Dermis blood vessel endothelial cell (primary cell): Measurements from ENCODE around the gene PPTC7. TPM values are rescaled to one million over a fixed set of nuclear protein-coding genes. Genes with fewer than 3 reads are reported as not detected.
"Not testable (repeated sequence)": the region's sequence is repeated elsewhere in the genome, so short reads cannot be mapped to it uniquely, and the experiment has no call there.

Source experiments
- DNase-seq: peaks from one replicate; pipeline ENCODE4 v3.0.0; 2010
- total RNA-seq: library from RNA; depleted of rRNA; stranded (reverse); fragments of >200 nt; gene quantifications from 2 replicates; pipeline ENCODE4 v1.2.3, GENCODE V29; 2014

Gene PPTC7
- total RNA-seq, 1 donor from 2014 or later: 9.0 TPM

- DNase-seq: no peak
Measured at GRCh38 chr12:110531741-110532333, 51.3 kb downstream of the PPTC7 start.

DNA sequence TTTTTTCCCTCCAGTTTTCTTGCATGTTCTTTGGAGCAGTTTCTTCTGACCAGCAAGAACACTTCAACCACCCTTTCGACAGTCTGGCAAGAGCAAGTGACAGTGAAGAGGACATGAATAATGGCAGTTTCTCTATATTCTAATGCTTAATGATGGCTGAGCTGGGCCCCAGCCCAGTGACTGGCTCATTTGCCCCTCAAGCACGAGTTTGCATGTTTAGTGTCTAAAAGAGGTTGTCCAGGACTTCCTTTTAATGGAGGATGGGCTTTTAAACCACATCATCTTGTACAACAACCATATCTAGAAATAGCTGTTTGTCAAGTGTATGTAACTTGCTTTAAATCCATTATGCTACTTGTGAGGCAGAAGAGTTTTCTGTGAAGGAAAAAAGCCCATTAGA is 52.6 kb downstream of the PPTC7 start:
- DNase-seq: no peak

GRCh38 chr12:110528277-110528839 is 54.8 kb downstream of the PPTC7 start:
- no peak for DNase-seq

DNA sequence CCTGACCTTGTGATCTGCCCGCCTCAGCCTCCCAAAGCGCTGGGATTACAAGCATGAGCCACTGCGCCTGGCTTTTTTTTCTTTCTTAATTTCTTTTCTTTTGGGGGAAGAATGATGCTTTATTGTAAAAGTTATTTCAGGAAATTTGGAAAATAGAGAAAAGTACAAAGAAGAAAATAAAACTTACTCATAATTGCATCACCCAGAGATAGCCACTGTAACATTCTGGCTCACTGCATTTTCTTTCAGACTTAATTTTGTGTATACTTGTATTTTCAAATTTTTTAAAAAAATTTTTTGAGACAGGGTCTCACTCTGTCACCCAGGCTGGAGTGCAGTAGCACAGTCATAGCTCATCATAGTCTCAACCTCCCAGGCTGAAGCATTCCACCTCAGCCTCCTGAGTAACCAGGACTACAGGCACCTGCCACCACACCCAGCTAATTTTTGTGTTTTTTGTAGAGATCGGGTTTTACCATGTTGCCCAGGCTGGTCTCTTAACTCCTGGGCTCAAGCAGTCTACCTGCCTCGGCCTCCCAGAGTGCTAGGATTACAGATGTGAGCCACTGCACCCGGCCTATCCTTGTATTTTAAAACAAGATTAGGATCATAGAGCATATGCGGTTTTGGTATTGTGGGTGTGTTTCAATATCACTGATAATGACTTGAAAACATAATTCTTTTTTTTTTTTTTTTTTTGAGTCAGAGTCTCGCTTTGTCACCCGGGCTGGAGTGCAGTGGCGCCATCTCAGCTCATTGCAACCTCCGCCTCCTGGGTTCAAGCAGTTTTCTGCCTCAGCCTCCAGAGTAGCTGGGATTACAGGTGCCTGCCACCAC is 62.0 kb downstream of the PPTC7 start:
- DNase-seq: not testable (repeated sequence)

DNA sequence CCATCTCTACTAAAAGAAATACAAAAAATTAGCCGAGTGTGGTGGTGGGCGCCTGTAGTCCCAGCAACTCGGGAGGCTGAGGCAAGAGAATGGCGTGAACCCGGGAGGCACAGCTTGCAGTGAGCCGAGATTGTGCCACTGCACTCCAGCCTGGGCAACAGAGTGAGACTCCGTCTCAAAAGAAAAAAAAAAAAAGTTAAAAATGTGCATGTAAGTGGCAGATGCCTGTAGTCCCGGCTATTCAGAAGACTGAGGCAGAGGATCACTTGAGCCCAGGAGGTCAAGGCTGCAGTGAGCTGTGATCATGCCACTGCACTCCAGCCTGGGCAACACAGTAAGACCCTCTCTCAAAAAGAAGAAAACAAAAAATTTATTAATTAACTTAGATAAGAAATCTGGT is 65.1 kb downstream of the PPTC7 start:
- not testable (repeated sequence) for DNase-seq

DNA sequence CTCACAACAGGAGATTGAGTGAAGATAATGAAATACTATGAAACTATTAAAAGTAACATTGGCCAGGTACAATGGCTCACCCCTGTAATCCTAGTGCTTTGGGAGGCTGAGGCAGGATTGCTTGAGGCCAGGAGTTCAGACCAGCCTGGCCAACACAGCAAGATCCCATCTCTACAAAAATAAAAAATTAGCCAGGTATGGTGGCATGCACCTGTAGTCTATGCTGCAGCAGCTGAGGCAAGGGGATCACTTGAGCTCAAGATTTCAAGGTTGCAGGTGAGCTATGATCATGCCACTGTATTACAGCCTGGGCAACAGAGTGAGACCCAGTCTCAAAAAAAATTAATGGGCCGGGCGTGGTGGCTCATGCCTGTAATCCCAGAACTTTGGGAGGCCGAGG is 66.1 kb downstream of the PPTC7 start:
- DNase-seq: no peak

- no peak for DNase-seq
Measured at GRCh38 chr12:110514363-110514762, 68.8 kb downstream of the PPTC7 start.

DNA sequence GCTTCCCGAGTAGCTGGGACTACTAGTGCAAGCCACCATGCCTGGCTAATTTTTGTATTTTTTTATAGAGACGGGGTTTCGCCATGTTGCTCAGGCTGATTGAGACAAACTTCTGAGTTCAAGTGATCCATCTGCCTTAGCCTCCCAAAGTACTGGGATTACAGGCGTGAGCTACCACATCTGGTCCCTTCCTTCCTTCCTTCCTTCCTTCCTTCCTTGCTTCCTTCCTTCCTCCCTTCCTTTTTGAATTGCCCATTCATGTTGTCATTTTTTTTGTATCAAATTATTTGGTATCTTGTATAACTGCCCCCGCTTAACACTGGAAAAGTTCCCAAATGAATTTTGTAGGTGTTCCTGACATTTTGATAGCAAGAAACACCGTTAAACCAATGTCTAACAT is 69.3 kb downstream of the PPTC7 start:
- no peak for DNase-seq

- no peak for DNase-seq
Measured at GRCh38 chr12:110508071-110508586, 75.0 kb downstream of the PPTC7 start.

DNA sequence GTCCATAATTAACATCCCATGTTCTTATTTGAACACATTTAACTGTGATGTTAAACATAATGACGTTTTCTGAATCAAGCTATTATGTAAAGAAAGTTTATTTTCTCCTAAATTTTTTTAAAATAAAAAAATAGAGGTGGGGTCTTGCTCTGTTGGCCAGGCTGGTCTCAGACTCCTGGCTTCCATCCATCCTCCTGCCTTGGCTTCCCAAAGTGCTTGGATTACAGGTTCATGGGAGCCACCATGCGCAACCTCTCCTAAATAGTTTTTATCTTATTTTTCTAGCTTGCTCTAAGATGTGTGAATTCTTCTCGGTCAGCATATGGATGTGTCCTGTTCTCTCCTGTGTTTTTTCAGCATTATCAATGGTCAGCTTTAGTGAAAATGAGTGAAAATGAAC is 77.8 kb downstream of the PPTC7 start:
- DNase-seq: no peak

DNA sequence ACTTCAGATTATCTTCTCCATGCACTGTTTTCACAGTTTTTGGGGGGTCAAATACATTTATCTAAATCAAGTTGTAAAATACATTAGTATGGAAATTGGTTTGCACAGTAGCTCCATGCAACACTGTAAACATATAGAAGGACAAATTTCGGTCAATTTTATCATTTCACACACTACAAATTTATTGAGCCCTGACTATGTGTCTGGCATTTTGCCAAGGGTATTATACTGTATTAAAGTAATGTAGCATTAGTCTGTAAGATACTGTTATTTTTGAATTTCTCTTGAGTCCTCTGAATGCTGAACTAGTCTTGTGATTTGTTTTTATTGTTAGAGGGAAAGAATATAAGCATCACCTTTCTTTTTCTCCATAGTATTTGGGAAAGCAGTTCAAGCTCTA is 79.7 kb downstream of the PPTC7 start:
- DNase-seq: no peak

- DNase-seq: peak; percentile 99
Measured at GRCh38 chr12:110501752-110502738, 81.1 kb downstream of the PPTC7 start, which contains the start of the genes RAD9B and VPS29. Gene RAD9B (plus strand): TSS chr12:110502331. CDS start chr12:110502338, 7 bp downstream. Gene VPS29 (minus strand): TSS chr12:110502111. CDS start chr12:110502051, 60 bp downstream.

DNA sequence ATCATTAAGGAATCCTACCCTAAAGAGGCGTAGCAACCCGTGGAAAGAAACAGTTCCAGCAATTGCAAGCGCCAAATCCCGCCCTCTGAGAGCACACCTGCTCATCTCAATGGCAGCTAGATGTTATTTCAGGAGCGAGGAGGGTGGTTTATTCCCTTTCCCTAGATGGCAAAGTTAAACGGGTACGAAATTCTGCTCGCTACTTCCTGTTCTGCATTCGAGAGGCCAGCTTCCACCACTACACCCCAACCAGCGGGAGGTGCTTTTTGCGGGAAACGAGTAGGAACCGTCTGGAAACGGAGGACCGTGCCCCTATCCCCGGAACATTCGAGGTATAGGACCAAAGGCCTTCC is 81.7 kb downstream of the PPTC7 start:
- peak; percentile 61 for DNase-seq

DNA sequence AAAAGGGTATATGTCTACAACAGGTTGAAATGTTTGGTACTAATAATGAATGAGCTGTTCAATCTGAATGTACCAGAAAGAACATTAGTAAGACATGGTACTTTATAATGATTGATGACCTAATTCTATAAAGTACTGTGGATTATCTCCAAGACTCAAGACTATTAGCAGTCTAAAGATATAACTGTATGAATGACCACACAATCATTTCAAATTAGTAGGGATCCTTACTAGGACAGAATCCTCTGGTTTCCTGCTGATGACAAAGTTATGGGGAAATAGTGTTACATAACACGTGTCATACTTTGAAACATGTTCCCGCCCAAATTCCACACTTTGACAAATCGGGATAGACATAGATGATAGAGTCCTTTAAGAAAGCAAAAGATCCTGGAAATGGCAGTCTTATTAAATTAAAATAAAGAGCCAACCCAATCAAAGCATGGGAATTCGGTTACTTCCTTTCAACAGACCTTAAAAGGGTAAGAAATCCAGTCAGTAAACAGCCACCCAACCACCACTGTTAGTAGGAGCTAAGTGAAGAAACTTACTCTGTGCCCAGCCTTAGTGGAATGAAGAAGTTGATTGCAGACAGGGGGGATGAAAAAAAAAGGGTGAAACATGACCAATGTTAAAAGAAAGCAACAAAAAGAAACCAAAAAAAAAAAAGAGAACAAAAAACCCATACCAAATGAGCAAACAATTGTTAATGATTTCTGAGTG is 84.0 kb downstream of the PPTC7 start:
- DNase-seq: no peak

Other genes starting within 250 kb of the PPTC7 start
- gene ANAPC7, start 179.6 kb downstream of the PPTC7 start, total RNA-seq: 56.8 and 71.9 TPM in 2 replicates
- 297 and 356 TPM in 2 replicates for gene ARPC3, start 133.0 kb downstream of the PPTC7 start, total RNA-seq
- 19.9 and 22.7 TPM in 2 replicates for gene GPN3, start 115.1 kb downstream of the PPTC7 start, total RNA-seq
- gene FAM216A, start 114.5 kb downstream of the PPTC7 start, total RNA-seq: 8.8 and 10.1 TPM in 2 replicates
- gene VPS29, start 81.2 kb downstream of the PPTC7 start, total RNA-seq: 77.1 and 78.3 TPM in 2 replicates
- 0.14 and 1.2 TPM in 2 replicates for gene RAD9B, start 81.0 kb downstream of the PPTC7 start, total RNA-seq
- 7.9 and 9.9 TPM in 2 replicates for gene TCTN1, start 30.8 kb upstream of the PPTC7 start, total RNA-seq
- 5.0 and 6.1 TPM in 2 replicates for gene HVCN1, start 105.8 kb upstream of the PPTC7 start, total RNA-seq
- 113 and 153 TPM in 2 replicates for gene PPP1CC, start 159.6 kb upstream of the PPTC7 start, total RNA-seq